Measurements from ENCODE around the gene PIK3R3.
A peak's percentile ranks its signal among the peaks of the same experiment; 100 is the strongest.

Gene PIK3R3

GRCh38 chr1:46179138-46180081 is 47.0 kb upstream of the PIK3R3 start:
- Histone ChIP-seq H3K4me3 (ENCODE audit: insufficient read depth in 1 of 2, low read depth in 1 of 2, low read length in 2 of 2) (no peak overlapping the region), H2BK5ac (ENCODE audit: low read depth, low read length, poor library complexity, severe bottlenecking) (no peak overlapping the region), H3K27me3 (ENCODE audit: control insufficient read depth in 1 of 2, insufficient read depth in 1 of 2, low read length in 2 of 2) (no peaks in the 10 kb centered on the region), H3K4me1 (ENCODE audit: control insufficient read depth, insufficient read depth, low read depth, low read length) (peaks cover 34% of the 10 kb centered on the region), H3K23ac (ENCODE audit: low read length in 2 of 2) (no peak overlapping the region), H3K9ac (ENCODE audit: low read length) (peak overlapping the region; percentile 66), H3K36me3 (ENCODE audit: control insufficient read depth in 1 of 2, insufficient read depth in 2 of 2, low read depth in 1 of 2, low read length in 2 of 2) (no peaks in the 10 kb centered on the region), H3K9me3 (ENCODE audit: control insufficient read depth, low read length) (no peaks in the 10 kb centered on the region), H3K18ac (ENCODE audit: low read depth in 1 of 2, low read length in 2 of 2) (no peak overlapping the region), H3K4me2 (ENCODE audit: low read length, poor library complexity, severe bottlenecking) (no peak overlapping the region), H2BK15ac (ENCODE audit: low read depth, poor library complexity, severe bottlenecking) (no peak overlapping the region), H3K4ac (ENCODE audit: low read depth in 1 of 2, low read length in 2 of 2) (no peak overlapping the region), H3K27ac (ENCODE audit: low read length, poor library complexity, severe bottlenecking) (no peak overlapping the region), H4K91ac (ENCODE audit: low read length) (no peak overlapping the region), H3K14ac (ENCODE audit: low read length in 2 of 2) (no peak overlapping the region), H2BK120ac (ENCODE audit: low read depth, low read length) (no peak overlapping the region), H4K8ac (ENCODE audit: low read length) (no peak overlapping the region), H2BK12ac (ENCODE audit: low read length in 2 of 2) (no peak overlapping the region), H3K79me1 (replicated peaks; ENCODE audit: low read length, poor library complexity, severe bottlenecking) (no peaks in the 10 kb centered on the region), H2AFZ (ENCODE audit: low read depth, low read length) (no peak overlapping the region), H2AK5ac (ENCODE audit: low read length, severe bottlenecking) (no peak overlapping the region)
- DNase-seq: peak; percentile 89
- WGBS: 14% methylated on average over 9 of the region's 10 CpGs

GRCh38 chr1:46176211-46176865 is 43.9 kb upstream of the PIK3R3 start, which contains the start of gene P3R3URF:
P3R3URF (minus strand) TSS chr1:46176488; CDS start chr1:46176471, 17 bp downstream.
- Histone ChIP-seq H3K27ac (ENCODE audit: low read length, poor library complexity, severe bottlenecking) (no peak within 1 kb of the TSS), H3K4ac (ENCODE audit: low read depth in 1 of 2, low read length in 2 of 2) (no peak within 1 kb of the TSS), H2AK5ac (ENCODE audit: low read length, severe bottlenecking) (no peak within 1 kb of the TSS), H3K27me3 (ENCODE audit: control insufficient read depth in 1 of 2, insufficient read depth in 1 of 2, low read length in 2 of 2) (peaks cover 0 to 10% of the 10 kb centered on the region in 2 experiments), H4K91ac (ENCODE audit: low read length) (peak within 1 kb of the TSS; percentile 66), H2BK12ac (ENCODE audit: low read length in 2 of 2) (no peak within 1 kb of the TSS), H3K36me3 (ENCODE audit: control insufficient read depth in 1 of 2, insufficient read depth in 2 of 2, low read depth in 1 of 2, low read length in 2 of 2) (no peaks in the 10 kb centered on the region), H3K14ac (ENCODE audit: low read length in 2 of 2) (peak within 1 kb of the TSS in 1 of 2 experiments; percentile 48), H2BK15ac (ENCODE audit: low read depth, poor library complexity, severe bottlenecking) (no peak within 1 kb of the TSS), H3K9ac (ENCODE audit: low read length) (peak within 1 kb of the TSS; percentile 66), H2AFZ (ENCODE audit: low read depth, low read length) (no peak within 1 kb of the TSS), H3K4me2 (ENCODE audit: low read length, poor library complexity, severe bottlenecking) (no peak within 1 kb of the TSS), H3K4me3 (ENCODE audit: insufficient read depth in 1 of 2, low read depth in 1 of 2, low read length in 2 of 2) (no peak within 1 kb of the TSS), H2BK5ac (ENCODE audit: low read depth, low read length, poor library complexity, severe bottlenecking) (no peak within 1 kb of the TSS), H2BK120ac (ENCODE audit: low read depth, low read length) (no peak within 1 kb of the TSS), H4K8ac (ENCODE audit: low read length) (no peak within 1 kb of the TSS), H3K18ac (ENCODE audit: low read depth in 1 of 2, low read length in 2 of 2) (peak within 1 kb of the TSS in 1 of 2 experiments; percentile 23), H3K79me1 (replicated peaks; ENCODE audit: low read length, poor library complexity, severe bottlenecking) (no peaks in the 10 kb centered on the region), H3K9me3 (ENCODE audit: control insufficient read depth, low read length) (no peaks in the 10 kb centered on the region), H3K4me1 (ENCODE audit: control insufficient read depth, insufficient read depth, low read depth, low read length) (peaks cover 26% of the 10 kb centered on the region), H3K23ac (ENCODE audit: low read length in 2 of 2) (no peak within 1 kb of the TSS)
- 84% methylated on average over 13 of the region's 13 CpGs for WGBS
- DNase-seq: no peak

GRCh38 chr1:46175243-46175642 is 42.8 kb upstream of the PIK3R3 start:
- Histone ChIP-seq H2BK5ac (ENCODE audit: low read depth, low read length, poor library complexity, severe bottlenecking) (no peak overlapping the region), H4K91ac (ENCODE audit: low read length) (no peak overlapping the region), H3K27ac (ENCODE audit: low read length, poor library complexity, severe bottlenecking) (no peak overlapping the region), H3K4me3 (ENCODE audit: insufficient read depth in 1 of 2, low read depth in 1 of 2, low read length in 2 of 2) (no peak overlapping the region), H3K27me3 (ENCODE audit: control insufficient read depth in 1 of 2, insufficient read depth in 1 of 2, low read length in 2 of 2) (peaks cover 0 to 14% of the 10 kb centered on the region in 2 experiments), H2BK15ac (ENCODE audit: low read depth, poor library complexity, severe bottlenecking) (no peak overlapping the region), H4K8ac (ENCODE audit: low read length) (no peak overlapping the region), H2BK120ac (ENCODE audit: low read depth, low read length) (no peak overlapping the region), H3K79me1 (replicated peaks; ENCODE audit: low read length, poor library complexity, severe bottlenecking) (no peaks in the 10 kb centered on the region), H3K4ac (ENCODE audit: low read depth in 1 of 2, low read length in 2 of 2) (no peak overlapping the region), H3K9ac (ENCODE audit: low read length) (peak overlapping the region; percentile 66), H3K36me3 (ENCODE audit: control insufficient read depth in 1 of 2, insufficient read depth in 2 of 2, low read depth in 1 of 2, low read length in 2 of 2) (no peaks in the 10 kb centered on the region), H3K9me3 (ENCODE audit: control insufficient read depth, low read length) (no peaks in the 10 kb centered on the region), H2AFZ (ENCODE audit: low read depth, low read length) (no peak overlapping the region), H3K14ac (ENCODE audit: low read length in 2 of 2) (no peak overlapping the region), H3K18ac (ENCODE audit: low read depth in 1 of 2, low read length in 2 of 2) (no peak overlapping the region), H2BK12ac (ENCODE audit: low read length in 2 of 2) (no peak overlapping the region), H2AK5ac (ENCODE audit: low read length, severe bottlenecking) (no peak overlapping the region), H3K23ac (ENCODE audit: low read length in 2 of 2) (no peak overlapping the region), H3K4me2 (ENCODE audit: low read length, poor library complexity, severe bottlenecking) (no peak overlapping the region), H3K4me1 (ENCODE audit: control insufficient read depth, insufficient read depth, low read depth, low read length) (peaks cover 24% of the 10 kb centered on the region)
- DNase-seq: no peak
- 50% methylated on average over 2 of the region's 3 CpGs for WGBS

All from mesenchymal stem cell (in vitro differentiated cells and primary cell).